Measurements from ENCODE around the gene MUS81.
"Not testable (repeated sequence)": the region's sequence is repeated elsewhere in the genome, so short reads cannot be mapped to it uniquely, and the experiment has no call there.

The MUS81 gene

DNA sequence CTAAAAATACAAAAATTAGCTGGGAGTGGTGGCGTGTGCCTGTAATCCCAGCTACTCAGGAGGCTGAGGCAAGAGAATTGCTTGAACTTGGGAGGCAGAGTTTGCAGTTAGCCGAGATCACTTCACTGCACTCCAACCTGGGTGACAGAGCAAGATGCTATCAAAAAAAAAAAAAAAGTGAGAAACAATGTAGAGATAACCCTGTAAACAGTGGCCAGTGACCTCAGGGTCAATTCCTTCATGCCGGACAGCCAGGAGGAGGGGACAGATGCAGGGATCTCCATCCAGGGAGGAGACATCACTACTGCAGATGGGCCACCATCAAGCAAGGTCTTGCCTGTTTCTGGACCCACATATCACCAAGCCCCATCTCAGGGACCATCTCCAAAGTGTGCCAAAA, 12.5 kb upstream of the MUS81 start:
- DNase-seq (ENCODE audit: low read depth): no peak

DNA sequence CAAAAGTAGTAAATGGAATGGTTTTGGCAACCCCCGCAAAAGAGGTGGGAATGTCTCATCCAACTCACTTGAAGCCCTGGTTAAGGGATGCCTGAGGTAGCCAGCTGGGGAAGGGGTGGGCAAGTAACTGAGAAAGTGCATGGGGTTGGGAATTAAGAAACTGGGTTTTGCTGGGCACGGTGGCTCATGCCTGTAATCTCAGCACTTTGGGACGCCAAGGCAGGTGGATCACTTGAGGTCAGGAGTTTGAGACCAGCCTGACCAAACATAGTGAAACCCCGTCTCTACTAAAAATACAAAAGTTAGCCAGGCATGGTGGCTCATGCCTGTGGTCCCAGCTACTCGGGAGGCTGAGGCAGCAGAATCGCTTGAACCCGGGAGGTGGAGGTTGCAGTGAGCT, 11.5 kb upstream of the MUS81 start:
- not testable (repeated sequence) for DNase-seq (ENCODE audit: low read depth)

DNA sequence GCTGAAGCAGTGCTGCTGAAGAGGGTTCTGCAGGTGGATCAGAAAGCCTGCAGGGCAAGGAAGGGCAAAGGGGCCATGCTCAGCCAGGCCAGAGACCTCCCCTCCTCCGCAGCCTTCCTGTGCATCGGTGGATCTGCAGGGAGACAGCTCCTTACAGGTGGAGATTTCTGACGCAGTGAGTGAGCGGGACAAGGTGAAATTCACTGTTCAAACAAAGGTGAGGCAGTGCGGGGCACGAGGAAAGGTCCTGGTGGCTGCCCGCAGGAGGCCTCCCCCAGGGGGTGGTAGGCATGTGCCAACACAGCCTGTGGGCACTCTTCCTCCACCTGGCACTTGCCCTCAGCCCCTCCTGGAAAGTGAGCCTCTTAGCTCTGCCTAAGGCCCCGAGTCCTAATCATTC, 10.9 kb upstream of the MUS81 start:
- DNase-seq (ENCODE audit: low read depth): no peak

DNA sequence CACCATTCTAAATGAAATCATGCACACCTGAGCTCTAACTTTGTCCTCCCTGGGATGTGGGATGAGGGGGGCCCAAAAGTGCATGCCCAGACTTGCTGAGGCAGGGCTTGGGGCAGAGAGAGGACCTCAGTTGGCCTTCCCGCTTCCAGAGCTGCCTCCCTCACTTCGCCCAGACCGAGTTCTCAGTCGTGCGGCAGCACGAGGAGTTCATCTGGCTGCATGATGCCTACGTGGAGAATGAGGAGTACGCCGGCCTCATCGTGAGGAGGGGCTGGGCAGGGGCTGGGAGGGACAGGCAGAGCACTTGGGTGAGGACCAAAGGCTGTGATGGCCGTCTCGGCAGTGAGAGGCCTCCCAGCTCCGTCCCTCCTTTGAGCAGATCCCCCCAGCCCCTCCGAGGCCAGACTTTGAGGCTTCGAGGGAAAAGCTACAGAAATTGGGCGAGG, 10.4 kb upstream of the MUS81 start:
- DNase-seq (ENCODE audit: low read depth): no peak

DNA sequence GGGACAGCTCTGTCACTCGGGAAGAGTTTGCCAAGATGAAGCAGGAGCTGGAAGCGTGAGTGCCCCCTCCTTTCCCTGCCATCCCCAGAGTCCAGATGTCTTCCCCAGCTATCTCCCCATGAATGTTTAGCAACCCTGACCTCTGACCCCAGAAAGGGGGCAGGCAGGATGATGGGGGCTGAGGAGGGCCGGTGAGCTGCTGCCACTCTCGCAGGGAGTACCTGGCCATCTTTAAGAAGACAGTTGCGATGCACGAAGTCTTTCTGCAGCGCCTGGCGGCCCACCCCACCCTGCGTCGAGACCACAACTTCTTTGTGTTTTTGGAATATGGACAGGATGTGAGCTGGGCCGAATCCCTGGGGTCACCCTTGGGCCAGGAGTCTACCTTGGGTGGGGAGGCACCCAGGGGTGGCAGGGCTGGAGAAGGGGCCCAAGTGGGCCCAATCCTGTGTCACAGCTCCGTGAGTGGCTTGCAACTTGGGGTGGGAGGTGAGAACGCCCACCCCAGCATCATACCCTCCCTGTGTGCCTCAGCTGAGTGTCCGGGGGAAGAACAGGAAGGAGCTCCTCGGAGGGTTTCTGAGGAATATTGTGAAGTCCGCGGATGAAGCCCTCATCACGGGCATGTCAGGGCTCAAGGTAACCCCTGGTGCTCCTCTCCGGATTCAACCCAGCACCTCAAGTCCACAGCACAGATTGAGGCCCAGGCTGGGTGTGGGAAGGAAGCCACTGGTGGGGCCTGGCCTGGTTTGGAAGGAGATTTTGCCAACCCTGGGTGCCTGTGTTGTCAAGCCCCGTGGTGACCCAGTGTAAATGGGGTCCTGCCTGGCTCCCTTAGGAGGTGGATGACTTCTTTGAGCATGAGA, 9.8 kb upstream of the MUS81 start:
- no peak for DNase-seq (ENCODE audit: low read depth)

DNA sequence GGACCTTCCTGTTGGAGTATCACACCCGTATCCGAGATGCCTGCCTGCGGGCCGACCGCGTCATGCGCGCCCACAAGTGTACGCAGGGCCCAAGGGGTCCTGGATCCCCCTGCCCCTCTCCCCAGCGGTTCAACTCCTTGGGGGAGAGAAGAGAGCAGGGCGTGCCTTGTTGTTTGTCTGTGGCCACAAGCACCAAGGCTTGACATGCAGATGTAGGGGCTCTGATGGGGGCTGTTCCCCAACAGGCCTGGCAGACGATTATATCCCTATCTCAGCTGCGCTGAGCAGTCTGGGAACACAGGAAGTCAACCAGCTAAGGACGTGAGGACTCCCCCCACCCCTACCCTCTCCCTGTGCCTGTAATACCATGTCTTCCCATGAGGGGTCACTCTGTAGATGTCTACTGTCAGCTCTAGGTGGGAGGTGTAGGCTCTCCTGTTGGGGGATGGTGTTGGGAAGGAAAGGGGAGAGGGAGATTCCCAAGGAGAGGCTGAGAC, 9.1 kb upstream of the MUS81 start:
- DNase-seq (ENCODE audit: low read depth): no peak

DNA sequence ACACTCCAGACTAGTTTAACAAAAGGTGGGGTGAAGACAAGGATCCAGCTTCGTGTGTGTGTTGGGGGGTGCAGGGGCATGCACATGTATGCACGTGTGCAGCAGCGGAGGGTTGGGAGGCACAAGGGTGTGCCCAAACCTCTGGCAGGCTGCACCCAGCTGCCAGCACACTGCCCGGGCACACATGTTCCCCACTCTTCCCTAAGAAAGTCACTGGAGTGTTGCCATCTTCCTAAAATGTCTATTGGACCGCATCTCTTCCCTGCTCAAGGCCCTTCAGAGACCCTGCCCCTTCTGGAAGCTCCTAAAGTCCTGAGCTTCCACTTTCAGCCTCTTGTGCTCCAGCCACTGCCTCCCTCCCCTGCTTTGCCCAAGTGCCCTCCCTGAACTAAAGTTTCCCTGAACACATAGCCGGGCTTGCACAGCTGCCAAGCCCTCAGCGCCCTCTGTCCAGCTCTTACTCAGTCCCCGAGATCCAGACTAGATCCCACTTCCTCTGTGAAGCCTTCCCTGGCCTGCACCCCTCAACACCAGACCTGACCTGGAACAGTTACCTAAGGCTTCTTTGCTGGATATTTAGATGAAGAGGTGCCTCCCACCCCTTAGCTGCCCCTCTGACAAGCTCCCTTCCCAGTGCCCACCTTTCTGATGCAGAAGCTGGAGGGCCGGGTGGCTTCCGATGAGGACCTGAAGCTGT, 8.3 kb upstream of the MUS81 start:
- no peak for DNase-seq (ENCODE audit: low read depth)

DNA sequence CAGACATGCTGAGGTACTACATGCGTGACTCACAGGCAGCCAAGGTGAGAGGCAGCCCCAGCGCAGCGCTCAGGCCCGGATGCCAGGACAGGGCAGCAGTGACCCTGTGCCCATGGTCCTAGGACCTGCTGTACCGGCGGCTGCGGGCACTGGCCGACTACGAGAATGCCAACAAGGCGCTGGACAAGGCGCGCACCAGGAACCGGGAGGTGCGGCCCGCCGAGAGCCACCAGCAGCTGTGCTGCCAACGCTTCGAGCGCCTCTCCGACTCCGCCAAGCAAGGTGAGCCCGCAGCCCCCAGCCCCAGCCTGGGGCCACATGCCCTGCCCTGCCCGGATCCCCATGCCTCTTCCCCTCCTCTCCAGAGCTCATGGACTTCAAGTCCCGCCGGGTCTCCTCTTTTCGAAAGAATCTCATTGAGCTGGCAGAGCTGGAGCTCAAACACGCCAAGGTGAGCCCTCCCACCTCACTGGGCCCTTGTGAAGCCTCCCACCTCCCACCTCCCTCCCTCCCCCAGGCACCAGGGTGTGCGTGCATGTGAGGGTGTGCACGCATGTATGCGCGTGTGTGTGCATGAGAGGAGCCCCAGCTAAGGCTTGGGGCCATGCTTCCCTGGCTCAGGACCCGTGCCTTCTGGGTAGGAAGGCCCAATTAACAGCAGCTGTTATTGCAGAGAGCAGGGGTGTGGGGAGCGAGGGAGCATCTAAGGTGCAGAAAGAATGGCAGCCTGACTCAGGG, 7.6 kb upstream of the MUS81 start:
- no peak for DNase-seq (ENCODE audit: low read depth)

DNA sequence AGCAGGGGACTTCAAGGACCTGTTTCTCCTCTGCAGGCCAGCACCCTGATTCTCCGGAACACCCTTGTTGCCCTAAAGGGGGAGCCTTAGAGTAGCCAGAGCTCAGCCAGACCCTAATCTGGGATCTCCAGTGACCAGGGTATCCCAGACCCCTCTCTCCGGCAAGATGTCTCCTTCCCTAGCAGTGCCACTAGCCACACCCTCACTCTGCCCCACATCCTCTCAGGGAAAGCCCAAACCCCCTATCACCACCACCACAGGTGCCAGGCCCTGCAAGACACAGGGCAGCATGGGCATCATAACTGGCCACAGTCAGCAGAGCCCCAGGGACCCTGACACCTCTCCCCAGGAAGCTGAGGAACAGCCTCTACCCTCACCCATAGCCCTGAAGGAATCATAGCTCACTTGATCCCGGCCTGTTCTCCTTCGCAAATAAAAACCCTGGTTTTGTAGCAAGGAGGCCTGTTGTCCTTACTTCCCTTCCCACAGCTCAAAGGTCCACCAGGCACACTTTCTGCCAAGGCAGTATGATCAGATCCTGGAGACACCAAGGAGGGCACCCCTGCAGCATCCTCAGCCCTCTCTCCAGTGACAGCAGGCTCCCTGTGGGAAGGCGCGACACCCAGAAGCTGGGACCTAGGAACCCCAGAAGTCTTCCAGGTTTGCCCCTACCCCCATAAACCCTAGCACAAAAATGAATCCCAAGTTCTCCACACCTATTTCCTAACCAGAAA, 6.8 kb upstream of the MUS81 start:
- DNase-seq (ENCODE audit: low read depth): no peak

DNA sequence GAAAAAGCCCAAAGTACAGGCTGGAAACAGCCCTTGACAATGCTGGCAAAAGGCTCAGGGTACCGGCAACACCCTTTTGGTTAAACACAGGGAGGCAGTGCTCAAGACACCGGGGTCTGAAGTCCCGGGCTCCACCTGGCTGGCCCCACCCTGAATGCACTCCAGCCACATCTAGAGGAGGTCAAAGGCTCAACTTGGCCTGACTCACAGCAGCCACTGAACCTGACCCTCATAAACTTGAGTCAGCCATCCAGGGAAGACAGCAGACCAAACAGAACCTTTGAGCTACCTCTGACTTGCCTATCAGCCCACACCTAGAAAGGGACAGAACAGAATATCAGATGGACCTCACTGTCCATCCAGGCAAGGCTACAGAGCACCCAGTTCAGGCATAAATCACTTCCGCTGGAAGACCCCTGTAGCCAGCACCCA, 6.1 kb upstream of the MUS81 start:
- no peak for DNase-seq (ENCODE audit: low read depth)

DNA sequence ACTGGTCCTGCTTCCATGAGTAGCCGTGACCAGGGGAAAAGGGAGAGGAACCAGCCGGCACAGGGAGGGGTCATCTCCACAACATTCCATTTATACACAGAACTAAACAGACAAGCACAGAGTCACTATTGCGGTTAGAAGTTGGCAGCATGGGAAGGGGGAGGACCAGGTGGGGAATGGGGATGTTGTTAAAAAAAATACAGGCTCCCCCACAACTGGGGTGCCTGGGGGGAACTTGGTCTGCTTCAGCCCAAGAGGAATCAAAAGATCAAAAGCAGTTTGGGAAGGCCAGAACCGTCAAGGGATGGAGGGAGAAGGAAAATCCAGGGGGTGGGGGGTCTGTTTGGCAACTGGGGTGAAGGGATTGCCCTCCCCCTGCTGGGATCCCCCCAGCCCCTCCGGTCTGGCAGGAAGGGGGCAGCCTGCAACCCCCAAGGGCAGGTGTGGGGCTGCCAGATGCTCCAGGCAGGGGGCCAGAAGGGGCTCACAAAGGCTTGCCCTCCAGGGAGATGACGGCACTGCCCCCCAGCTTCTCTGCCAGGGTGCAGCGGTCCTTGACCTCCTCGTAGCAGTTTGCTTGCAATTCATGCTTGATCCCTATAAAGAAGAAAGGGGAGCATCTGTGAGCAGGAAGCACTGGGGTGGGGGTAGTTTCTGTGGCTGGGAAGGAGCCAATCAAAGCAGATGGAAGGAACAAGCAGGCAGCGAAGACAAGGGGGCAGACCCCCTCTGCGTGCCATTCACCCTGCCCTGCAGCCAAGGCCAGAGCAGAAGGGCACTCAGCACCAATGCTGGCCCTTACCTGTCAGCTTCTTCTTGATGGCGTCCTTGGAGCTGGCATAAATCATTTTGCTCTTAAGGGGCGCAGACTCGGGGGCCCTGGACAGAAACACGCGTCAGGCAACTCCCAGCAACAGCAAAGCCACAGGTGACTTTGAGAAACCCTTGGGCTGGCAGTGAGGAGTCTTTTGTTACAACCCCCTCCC, 5.1 kb upstream of the MUS81 start:
- no peak for DNase-seq (ENCODE audit: low read depth)

DNA sequence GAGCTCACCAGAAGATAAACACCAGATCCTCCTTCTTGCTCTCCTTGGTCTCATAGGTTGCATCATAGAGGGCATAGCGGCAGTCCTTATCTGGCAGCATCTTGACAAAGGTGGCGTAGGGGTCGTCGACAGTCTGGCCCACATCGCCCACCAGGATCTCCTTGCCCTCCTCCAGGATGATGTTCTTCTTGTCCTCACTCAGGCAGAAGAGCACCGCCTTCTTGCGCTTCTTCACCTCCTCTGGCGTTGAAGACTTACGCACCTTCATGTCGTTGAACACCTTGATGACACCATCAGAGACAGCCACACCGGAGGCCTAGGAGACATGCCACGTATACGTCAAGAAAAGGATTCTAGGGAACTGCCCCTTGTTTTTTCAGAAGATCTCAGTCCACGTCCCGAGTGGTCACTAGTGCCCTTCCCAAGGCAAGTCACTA, 4.3 kb upstream of the MUS81 start:
- DNase-seq (ENCODE audit: low read depth): no peak

DNA sequence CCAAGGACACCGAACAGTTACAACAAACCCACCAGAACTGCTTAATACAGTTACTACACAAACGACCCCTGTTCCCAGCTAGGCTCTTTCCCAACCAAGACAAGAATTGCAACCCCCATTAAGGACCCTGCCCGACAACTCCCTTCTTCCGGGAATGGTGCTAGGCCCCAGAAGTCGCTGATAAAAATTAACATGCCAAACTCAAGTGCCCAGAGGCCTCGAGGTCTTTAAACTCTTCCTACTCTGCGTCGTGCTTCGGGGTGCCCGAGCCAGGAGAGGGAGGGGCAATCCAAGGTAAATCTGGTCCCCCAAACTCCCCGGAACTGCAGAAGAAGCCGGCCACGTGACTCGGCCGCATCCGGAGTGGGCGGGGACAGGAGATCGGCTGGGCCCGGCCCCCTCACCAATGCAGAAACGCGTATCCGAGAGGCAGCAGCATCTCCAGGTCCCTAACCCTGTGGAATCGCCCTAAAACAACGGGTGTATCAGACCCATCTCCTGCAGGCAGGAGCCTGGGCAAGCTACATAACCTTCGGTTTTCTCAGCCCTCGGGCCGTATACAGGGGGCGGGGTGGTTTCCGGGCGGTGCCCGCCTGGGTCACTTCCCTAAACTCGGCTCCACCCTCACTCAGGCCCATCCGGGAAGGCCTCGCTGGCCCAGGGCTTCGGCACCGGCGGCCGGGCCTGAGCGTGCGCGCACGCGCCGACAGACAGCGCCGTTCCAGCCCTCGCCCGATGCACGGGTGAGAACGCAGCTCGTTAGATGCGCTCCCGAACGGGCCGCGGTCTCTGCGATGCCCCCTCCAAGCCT, 3.3 kb upstream of the MUS81 start:
- DNase-seq (ENCODE audit: low read depth): no peak

DNA sequence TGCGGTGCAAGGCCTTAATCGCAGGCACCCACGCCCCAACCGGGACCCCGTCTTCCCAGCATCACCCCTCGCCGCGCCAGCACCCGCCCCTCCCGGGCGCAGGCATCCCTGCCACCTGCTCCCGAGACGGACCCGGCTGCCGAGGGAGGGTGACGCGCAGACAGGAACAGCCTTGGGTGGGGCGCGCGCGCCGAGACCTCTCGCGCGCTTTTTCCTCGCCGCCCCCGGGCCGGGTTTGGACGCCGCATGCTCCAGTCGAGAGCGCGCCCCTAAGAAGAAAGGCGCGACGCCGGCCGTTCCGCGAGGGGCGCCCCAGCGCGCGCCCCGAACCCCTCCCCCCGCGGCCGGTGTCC, 2.8 kb upstream of the MUS81 start:
- DNase-seq (ENCODE audit: low read depth): no peak

DNA sequence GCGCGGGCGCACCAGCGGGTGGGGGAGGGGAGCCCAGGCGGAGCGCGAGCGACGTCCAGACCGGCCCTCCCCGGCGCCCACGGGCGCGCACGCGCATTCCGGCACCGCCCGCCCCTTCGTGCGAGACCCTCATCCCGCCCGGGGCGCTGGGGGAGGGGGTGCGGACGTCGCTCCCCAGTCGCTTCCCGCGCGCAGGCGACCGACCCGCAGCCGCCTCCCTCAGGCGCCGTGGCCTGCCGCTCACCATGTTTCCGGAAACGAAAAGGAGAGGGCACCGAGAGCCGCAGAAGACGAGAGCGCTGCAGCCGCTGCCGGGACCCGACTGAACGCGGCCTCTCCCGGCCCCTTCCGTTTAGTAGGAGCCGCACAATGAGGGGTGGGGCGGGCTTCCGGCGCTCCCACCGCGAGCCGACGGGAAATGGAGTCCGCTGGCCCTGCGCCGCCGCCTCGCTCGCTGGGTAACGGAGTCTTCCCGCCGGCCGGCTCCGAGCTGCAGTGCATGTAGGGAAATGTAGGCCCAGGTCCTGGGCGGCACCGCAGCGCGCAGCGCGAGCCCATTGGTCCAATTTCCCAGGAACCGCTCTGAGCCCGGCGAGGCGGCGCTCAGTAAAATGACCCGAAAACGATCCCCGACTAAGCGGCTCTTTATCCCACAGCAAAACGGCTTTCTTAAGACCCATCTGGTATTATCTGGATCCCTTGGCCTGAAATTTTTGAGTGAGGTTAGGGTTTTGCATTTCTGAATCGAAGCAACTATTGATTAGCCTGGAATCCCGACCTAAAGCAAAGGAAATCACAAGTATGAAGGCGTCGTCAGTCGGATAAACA, 2.2 kb upstream of the MUS81 start, which contains the start of gene CFL1:
Gene CFL1 (minus strand): TSS at position 328 of the 828 bp plus-strand sequence. CDS start 81 bp downstream, at position 247.
- peak; percentile 84 for DNase-seq (ENCODE audit: low read depth)

DNA sequence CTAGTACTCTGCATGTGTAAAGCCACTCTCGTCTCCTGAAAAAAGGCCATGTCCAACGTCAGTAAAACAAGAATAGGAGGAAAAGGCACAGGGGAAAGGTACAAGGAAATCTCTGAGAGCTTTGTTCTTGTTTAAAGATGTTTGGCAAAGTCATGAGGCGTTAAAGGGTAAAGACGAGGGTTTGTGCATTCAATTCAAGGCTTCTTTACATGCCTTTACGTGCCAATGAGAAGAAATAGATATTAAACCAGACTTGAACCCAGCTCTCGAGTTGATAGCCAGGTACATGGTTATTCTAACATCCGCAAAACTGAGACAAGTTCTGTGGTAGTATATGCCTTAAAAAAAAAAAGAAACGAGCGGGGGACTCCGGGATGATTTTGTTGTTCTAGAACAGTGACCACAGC, 1.5 kb upstream of the MUS81 start:
- no peak for DNase-seq (ENCODE audit: low read depth)

DNA sequence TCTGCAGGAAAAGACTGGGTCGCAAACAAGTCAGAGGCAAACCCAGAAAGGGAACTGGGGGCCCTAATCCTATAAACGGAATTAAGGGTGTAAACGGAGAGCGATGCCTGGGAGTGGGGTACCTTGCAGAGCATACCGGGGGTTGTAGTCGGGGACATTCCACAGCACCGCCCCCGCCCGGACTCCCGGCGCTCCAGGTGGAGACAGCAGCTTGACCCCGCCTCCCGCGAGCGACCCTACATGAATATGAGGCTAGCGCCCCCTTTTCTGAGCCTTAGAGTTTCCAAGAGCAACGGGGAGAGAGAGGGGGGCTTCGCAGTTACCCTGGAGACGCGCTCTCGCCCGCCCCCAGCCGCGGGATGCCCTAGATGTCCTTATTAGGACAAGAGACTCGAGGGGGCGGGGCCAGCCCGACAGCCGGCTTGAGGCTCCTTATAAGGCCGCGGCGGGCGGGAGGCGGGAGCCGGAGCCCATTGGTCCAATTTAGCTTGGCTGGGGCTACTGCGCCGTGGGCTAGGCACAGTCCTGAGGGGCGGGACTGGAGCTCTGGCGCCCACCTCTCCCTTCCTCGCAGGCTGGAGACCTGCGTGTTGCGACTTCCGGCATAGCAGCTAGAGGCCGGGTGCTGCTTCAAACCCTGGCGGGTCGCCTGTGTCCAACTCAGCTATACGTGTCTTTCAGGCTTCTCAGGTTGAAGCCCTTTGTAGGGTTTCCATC, 980 bp upstream of the MUS81 start:
- DNase-seq (ENCODE audit: low read depth): peak; percentile 71

DNA sequence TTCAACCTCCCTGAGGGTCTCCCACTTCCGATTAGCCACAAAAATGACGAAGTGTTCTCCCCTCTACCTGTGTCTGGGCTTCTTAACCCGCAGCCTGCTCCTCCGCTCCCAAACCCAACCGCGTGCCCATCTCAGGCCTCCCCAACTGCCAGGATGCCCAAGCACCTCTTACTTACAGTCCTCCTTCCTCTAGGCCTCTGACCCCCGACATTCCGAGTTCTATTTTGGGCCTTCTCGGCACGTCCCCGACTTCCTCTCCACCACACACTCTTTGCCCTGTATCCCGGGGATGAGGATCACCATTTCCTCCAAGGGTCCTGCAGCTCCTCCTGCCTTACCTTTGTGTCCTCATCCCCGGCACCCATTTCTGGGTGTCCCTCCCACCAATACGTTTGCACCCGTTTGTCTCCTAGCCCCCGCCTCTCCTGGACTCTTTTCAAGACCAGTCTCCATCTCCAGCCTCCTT, 388 bp upstream of the MUS81 start:
- no peak for DNase-seq (ENCODE audit: low read depth)
